Stomach (tissue), 4 donors: ENCODE data around the gene SGMS2.

ENCODE experiments used
- EP300 ChIP-seq: sonication (generic); formaldehyde crosslinking; IDR thresholded peaks from one replicate; pipeline ENCODE4 v1.6.1; 2017; ENCODE audit warnings: antibody characterized with exemption
- POLR2AphosphoS5 ChIP-seq, 3 donors: sonication (generic); formaldehyde crosslinking; IDR thresholded peaks; one replicate each; pipeline ENCODE4 v1.6.1; 2016; ENCODE audit warnings: antibody characterized with exemption in 3 of 3
- TF ChIP-seq, protein P1 (sequence below), 7 experiments: fragments of 450-650 bp in 4 of 7; fragments of 200-600 bp in 3 of 7; sonication (generic) in 3 of 7; IDR thresholded peaks; one replicate each; pipeline ENCODE4 v1.5.1; 2016 to 2019; ENCODE audit warnings: antibody characterized with exemption in 7 of 7, control low read depth in 2 of 7, mild to moderate bottlenecking in 1 of 7

DNA sequence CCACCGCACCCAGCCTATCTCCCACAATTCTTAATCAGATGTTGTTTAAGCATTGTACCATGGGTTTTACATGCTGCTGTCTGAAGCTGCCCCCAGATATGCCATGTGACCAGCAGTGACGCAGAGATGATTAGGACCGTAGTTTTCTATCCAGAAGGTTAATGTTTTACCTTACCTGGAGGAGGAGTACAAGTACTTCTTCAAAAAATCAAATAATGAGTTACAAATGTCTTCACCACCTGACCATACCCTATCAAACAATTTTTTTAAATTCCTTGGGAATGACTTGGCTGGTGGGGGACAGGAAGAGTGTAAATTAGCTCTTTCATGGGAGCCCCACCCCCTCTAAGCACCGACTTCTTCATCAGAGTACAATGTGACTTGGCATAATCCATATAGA, 16.2 kb upstream of the SGMS2 start:
- TF ChIP-seq, protein P1, sequence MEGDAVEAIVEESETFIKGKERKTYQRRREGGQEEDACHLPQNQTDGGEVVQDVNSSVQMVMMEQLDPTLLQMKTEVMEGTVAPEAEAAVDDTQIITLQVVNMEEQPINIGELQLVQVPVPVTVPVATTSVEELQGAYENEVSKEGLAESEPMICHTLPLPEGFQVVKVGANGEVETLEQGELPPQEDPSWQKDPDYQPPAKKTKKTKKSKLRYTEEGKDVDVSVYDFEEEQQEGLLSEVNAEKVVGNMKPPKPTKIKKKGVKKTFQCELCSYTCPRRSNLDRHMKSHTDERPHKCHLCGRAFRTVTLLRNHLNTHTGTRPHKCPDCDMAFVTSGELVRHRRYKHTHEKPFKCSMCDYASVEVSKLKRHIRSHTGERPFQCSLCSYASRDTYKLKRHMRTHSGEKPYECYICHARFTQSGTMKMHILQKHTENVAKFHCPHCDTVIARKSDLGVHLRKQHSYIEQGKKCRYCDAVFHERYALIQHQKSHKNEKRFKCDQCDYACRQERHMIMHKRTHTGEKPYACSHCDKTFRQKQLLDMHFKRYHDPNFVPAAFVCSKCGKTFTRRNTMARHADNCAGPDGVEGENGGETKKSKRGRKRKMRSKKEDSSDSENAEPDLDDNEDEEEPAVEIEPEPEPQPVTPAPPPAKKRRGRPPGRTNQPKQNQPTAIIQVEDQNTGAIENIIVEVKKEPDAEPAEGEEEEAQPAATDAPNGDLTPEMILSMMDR (IDR thresholded peaks at IDR 0.05): no peak
- TF ChIP-seq EP300: no peak
- no peak for TF ChIP-seq POLR2AphosphoS5 (IDR thresholded peaks at IDR 0.05)
